ENCODE measurements around the gene ADH5. TPM values are rescaled to one million over a fixed set of nuclear protein-coding genes. Genes with fewer than 3 reads are reported as not detected.

The ADH5 gene
- total and polyA plus RNA-seq, 10 of the 15 experiments (the other 5 are each of a cell fraction or from before 2014, with no cell fraction given): 48.5 to 159 (median 95.3) TPM

DNA sequence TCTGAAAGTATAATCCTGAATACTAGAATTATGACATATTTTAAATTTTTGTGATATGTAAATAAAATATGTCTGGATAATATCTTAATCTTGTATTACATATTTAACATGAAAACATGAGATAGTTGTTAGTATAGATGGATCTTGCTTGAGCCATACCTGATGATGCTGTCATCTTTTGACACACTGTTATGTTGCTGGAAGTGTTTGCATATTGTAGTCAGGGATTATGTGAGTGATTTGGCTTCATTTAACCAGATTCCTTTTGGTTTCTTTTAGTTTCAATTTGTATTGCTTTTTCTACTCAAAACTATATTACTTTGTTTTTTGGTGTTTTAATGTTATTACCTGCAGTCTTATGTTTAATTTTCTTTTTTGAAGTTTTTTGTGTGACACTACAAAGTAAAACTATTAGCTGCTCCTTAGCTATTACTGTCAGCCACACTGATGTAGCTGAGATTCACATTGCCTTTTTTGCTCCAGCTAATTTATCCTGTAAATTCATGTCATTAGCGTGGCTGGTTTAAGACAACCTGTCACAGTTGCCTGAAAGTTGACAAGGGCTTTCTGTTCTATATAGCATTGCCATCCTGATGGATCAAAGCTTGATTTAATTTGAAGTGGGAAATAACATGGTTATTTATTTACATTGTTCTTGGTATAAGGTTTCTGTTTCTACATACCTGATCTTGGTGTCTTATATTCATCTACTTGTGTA is 59.4 kb downstream of the ADH5 start (continued):
- TF ChIP-seq ZBED1 (IDR thresholded peaks at IDR 0.05; ENCODE audit: borderline replicate concordance): no peak
- TF ChIP-seq, protein P1, sequence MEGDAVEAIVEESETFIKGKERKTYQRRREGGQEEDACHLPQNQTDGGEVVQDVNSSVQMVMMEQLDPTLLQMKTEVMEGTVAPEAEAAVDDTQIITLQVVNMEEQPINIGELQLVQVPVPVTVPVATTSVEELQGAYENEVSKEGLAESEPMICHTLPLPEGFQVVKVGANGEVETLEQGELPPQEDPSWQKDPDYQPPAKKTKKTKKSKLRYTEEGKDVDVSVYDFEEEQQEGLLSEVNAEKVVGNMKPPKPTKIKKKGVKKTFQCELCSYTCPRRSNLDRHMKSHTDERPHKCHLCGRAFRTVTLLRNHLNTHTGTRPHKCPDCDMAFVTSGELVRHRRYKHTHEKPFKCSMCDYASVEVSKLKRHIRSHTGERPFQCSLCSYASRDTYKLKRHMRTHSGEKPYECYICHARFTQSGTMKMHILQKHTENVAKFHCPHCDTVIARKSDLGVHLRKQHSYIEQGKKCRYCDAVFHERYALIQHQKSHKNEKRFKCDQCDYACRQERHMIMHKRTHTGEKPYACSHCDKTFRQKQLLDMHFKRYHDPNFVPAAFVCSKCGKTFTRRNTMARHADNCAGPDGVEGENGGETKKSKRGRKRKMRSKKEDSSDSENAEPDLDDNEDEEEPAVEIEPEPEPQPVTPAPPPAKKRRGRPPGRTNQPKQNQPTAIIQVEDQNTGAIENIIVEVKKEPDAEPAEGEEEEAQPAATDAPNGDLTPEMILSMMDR (IDR thresholded peaks at IDR 0.05 in 2 of 3, conservative IDR thresholded peaks at IDR 0.05 in 1 of 3; ENCODE audit: control insufficient read depth in 2 of 3, extremely low read depth in 1 of 3, insufficient read depth in 1 of 3, low read depth in 3 of 3, low read length in 3 of 3): no peak
- TF ChIP-seq LARP7 (IDR thresholded peaks at IDR 0.05): no peak
- no peak for TF ChIP-seq NR2C2 (IDR thresholded peaks at IDR 0.05; ENCODE audit: borderline replicate concordance, control insufficient read depth, insufficient read length, low read depth)
- TF ChIP-seq, protein P2, sequence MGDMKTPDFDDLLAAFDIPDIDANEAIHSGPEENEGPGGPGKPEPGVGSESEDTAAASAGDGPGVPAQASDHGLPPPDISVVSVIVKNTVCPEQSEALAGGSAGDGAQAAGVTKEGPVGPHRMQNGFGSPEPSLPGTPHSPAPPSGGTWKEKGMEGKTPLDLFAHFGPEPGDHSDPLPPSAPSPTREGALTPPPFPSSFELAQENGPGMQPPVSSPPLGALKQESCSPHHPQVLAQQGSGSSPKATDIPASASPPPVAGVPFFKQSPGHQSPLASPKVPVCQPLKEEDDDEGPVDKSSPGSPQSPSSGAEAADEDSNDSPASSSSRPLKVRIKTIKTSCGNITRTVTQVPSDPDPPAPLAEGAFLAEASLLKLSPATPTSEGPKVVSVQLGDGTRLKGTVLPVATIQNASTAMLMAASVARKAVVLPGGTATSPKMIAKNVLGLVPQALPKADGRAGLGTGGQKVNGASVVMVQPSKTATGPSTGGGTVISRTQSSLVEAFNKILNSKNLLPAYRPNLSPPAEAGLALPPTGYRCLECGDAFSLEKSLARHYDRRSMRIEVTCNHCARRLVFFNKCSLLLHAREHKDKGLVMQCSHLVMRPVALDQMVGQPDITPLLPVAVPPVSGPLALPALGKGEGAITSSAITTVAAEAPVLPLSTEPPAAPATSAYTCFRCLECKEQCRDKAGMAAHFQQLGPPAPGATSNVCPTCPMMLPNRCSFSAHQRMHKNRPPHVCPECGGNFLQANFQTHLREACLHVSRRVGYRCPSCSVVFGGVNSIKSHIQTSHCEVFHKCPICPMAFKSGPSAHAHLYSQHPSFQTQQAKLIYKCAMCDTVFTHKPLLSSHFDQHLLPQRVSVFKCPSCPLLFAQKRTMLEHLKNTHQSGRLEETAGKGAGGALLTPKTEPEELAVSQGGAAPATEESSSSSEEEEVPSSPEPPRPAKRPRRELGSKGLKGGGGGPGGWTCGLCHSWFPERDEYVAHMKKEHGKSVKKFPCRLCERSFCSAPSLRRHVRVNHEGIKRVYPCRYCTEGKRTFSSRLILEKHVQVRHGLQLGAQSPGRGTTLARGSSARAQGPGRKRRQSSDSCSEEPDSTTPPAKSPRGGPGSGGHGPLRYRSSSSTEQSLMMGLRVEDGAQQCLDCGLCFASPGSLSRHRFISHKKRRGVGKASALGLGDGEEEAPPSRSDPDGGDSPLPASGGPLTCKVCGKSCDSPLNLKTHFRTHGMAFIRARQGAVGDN (IDR thresholded peaks at IDR 0.05): no peak
- TF ChIP-seq NFXL1 (IDR thresholded peaks at IDR 0.05; ENCODE audit: borderline replicate concordance): no peak
- TF ChIP-seq SMC3 (IDR thresholded peaks at IDR 0.05; ENCODE audit: borderline replicate concordance, low read length): no peak

Measured in GM12878 (cell line).